Loucy (cell line): ENCODE data around the gene SCN4A.

ENCODE experiments used
- H2AFZ ChIP-seq: fragments of 200-600 bp; sonication (generic); 2 replicates; pipeline ENCODE4 v1.6.0; 2016; ENCODE audit warnings: antibody characterized with exemption, mild to moderate bottlenecking, low read length, moderate library complexity
- H3F3A ChIP-seq: fragments of 200-600 bp; 2 replicates; pipeline ENCODE4 v1.6.0; 2016; ENCODE audit warnings: antibody characterized with exemption, low read depth, mild to moderate bottlenecking
- H3K27me3 ChIP-seq: fragments of 200-600 bp; sonication (generic); 2 replicates; pipeline ENCODE4 v1.6.1; 2014; ENCODE audit warnings: low read length, mild to moderate bottlenecking; ENCODE audit not compliant: insufficient read depth, poor library complexity, severe bottlenecking
- H3K36me3 ChIP-seq: fragments of 200-600 bp; sonication (generic); 2 replicates; pipeline ENCODE4 v1.6.1; 2016; ENCODE audit warnings: low read length; ENCODE audit not compliant: insufficient read depth
- H3K4me1 ChIP-seq: fragments of 200-600 bp; sonication (generic); 2 replicates; pipeline ENCODE4 v1.5.1; 2014; ENCODE audit warnings: low read length, mild to moderate bottlenecking; ENCODE audit not compliant: insufficient read depth, poor library complexity, severe bottlenecking
- H3K4me2 ChIP-seq: fragments of 200-600 bp; sonication (generic); 2 replicates; pipeline ENCODE4 v1.6.0; 2014; ENCODE audit warnings: antibody characterized with exemption, low read length, low read depth, mild to moderate bottlenecking; ENCODE audit not compliant: poor library complexity, severe bottlenecking
- H3K4me3 ChIP-seq: fragments of 200-600 bp; sonication (generic); 2 replicates; pipeline ENCODE4 v1.5.1; 2014; ENCODE audit warnings: low read length, mild to moderate bottlenecking, mixed read lengths; ENCODE audit not compliant: poor library complexity, severe bottlenecking
- H3K79me2 ChIP-seq: fragments of 200-600 bp; sonication (generic); 2 replicates; pipeline ENCODE4 v1.6.1; 2014; ENCODE audit warnings: low read length; ENCODE audit not compliant: insufficient read depth
- H3K9ac ChIP-seq: fragments of 200-600 bp; sonication (generic); 2 replicates; pipeline ENCODE4 v1.6.0; 2014; ENCODE audit warnings: mild to moderate bottlenecking, low read depth, low read length, moderate library complexity; ENCODE audit not compliant: poor library complexity, severe bottlenecking
- H3K9me2 ChIP-seq: fragments of 200-600 bp; sonication (generic); replicated peaks from 2 replicates; pipeline ENCODE4 v1.6.1; 2016; ENCODE audit warnings: low read depth, low read length, mixed read lengths
- H3K9me3 ChIP-seq: fragments of 200-600 bp; sonication (generic); 2 replicates; pipeline ENCODE4 v1.6.1; 2014; ENCODE audit warnings: mild to moderate bottlenecking, antibody characterized with exemption, low read length, low read depth; ENCODE audit not compliant: insufficient read depth
- H4K20me1 ChIP-seq: fragments of 200-600 bp; sonication (generic); 2 replicates; pipeline ENCODE4 v1.6.0; 2014; ENCODE audit warnings: antibody characterized with exemption, low read length, mild to moderate bottlenecking; ENCODE audit not compliant: insufficient read depth, poor library complexity, severe bottlenecking
- CTCF ChIP-seq: fragments of 200-600 bp; sonication (generic); conservative IDR thresholded peaks from 2 replicates; pipeline ENCODE4 v1.5.1; 2014; ENCODE audit warnings: mild to moderate bottlenecking, antibody characterized with exemption, low read length
- EZH2phosphoT487 ChIP-seq: fragments of 200-600 bp; IDR thresholded peaks from 2 replicates; pipeline ENCODE4 v1.6.1; 2018; ENCODE audit warnings: antibody characterized with exemption, mild to moderate bottlenecking, moderate library complexity, borderline replicate concordance

SCN4A gene

GRCh38 chr17:64001763-64002529 lies 29.2 kb upstream of the SCN4A start:
- peaks cover 37% of the 10 kb centered on the region; the same call in 1 of the 2 replicates for H3K36me3 ChIP-seq
- peaks cover 7% of the 10 kb centered on the region; the same call in 1 of the 2 replicates for H3K79me2 ChIP-seq
- H3K9me3 ChIP-seq: no peaks in the 10 kb centered on the region
- H3K9me2 ChIP-seq: no peaks in the 10 kb centered on the region
- H3K27me3 ChIP-seq: no peaks in the 10 kb centered on the region
- H4K20me1 ChIP-seq: peaks cover 4% of the 10 kb centered on the region
- no peaks in the 10 kb centered on the region for H3F3A ChIP-seq
- H3K4me3 ChIP-seq: no peak overlapping the region
- no peak overlapping the region for H2AFZ ChIP-seq
- H3K9ac ChIP-seq: no peak overlapping the region
- TF ChIP-seq EZH2phosphoT487: no peak
- TF ChIP-seq CTCF: no peak
- H3K4me2 ChIP-seq: no peak overlapping the region
- H3K4me1 ChIP-seq: peaks cover 14% of the 10 kb centered on the region

- H3K9ac ChIP-seq: no peak overlapping the region
- H4K20me1 ChIP-seq: no peaks in the 10 kb centered on the region
- H3K4me2 ChIP-seq: no peak overlapping the region
- peaks cover 37% of the 10 kb centered on the region; the same call in 1 of the 2 replicates for H3K36me3 ChIP-seq
- H3K4me1 ChIP-seq: peaks cover 9% of the 10 kb centered on the region
- no peak overlapping the region for H3K4me3 ChIP-seq
- H2AFZ ChIP-seq: no peak overlapping the region
- no peaks in the 10 kb centered on the region for H3K9me2 ChIP-seq
- TF ChIP-seq CTCF (no peak), EZH2phosphoT487 (no peak)
- H3K9me3 ChIP-seq: no peaks in the 10 kb centered on the region
- H3K79me2 ChIP-seq: no peaks in the 10 kb centered on the region
- H3F3A ChIP-seq: no peaks in the 10 kb centered on the region
- H3K27me3 ChIP-seq: no peaks in the 10 kb centered on the region
Measured at GRCh38 chr17:64001091-64001579, 28.4 kb upstream of the SCN4A start.

GRCh38 chr17:63999680-64000531 lies 27.2 kb upstream of the SCN4A start:
- TF ChIP-seq EZH2phosphoT487 (no peak), CTCF (no peak)
- Histone ChIP-seq H4K20me1 (no peaks in the 10 kb centered on the region), H3K4me1 (peaks cover 9% of the 10 kb centered on the region), H3K9me3 (no peaks in the 10 kb centered on the region), H3F3A (no peaks in the 10 kb centered on the region), H3K4me2 (no peak overlapping the region), H3K27me3 (no peaks in the 10 kb centered on the region), H2AFZ (no peak overlapping the region), H3K79me2 (no peaks in the 10 kb centered on the region), H3K9me2 (no peaks in the 10 kb centered on the region), H3K9ac (no peak overlapping the region), H3K4me3 (no peak overlapping the region), H3K36me3 (peaks cover 31% of the 10 kb centered on the region; the same call in 1 of the 2 replicates)
